Keratinocyte (primary cell): ENCODE measurements around the gene RBM15.

ENCODE experiments used
- EZH2 ChIP-seq: IDR thresholded peaks from one replicate; pipeline ENCODE4 v1.6.1; 2012; ENCODE audit warnings: inconsistent platforms, mild to moderate bottlenecking, low read length, moderate library complexity
- TF ChIP-seq, protein P1 (sequence below), 3 experiments: IDR thresholded peaks in 1 of 3; conservative IDR thresholded peaks in 1 of 3; optimal IDR thresholded peaks in 1 of 3; 2 replicates in 2 of 3; 3 replicates in 1 of 3; pipeline versions ENCODE3 to v1.5.1; 2011; ENCODE audit warnings: low read length in 3 of 3, mild to moderate bottlenecking in 3 of 3, moderate library complexity in 2 of 3, control low read depth in 1 of 3, inconsistent platforms in 1 of 3; ENCODE audit not compliant: insufficient read depth in 2 of 3; ENCODE audit errors: extremely low read depth in 1 of 3

DNA sequence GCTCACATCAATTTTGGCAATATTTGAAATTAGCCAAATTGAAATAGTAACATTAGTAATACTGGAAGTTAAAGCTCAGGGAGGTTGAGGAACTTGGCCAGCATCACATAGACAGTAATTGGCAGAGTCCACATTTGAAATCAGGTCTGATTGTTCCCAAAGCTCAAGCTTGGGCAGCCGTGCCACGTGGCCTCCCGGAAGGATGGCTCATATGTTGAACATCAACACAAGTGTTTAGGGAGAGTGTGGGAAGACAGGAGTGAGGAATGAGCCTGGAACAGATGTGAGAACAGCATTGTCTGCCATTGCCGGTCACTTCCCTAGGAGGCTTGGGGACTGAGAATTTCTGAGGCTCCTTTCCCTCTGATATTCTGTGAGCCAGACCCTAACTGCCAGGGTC is 40.2 kb upstream of the RBM15 start:
- TF ChIP-seq, protein P1, sequence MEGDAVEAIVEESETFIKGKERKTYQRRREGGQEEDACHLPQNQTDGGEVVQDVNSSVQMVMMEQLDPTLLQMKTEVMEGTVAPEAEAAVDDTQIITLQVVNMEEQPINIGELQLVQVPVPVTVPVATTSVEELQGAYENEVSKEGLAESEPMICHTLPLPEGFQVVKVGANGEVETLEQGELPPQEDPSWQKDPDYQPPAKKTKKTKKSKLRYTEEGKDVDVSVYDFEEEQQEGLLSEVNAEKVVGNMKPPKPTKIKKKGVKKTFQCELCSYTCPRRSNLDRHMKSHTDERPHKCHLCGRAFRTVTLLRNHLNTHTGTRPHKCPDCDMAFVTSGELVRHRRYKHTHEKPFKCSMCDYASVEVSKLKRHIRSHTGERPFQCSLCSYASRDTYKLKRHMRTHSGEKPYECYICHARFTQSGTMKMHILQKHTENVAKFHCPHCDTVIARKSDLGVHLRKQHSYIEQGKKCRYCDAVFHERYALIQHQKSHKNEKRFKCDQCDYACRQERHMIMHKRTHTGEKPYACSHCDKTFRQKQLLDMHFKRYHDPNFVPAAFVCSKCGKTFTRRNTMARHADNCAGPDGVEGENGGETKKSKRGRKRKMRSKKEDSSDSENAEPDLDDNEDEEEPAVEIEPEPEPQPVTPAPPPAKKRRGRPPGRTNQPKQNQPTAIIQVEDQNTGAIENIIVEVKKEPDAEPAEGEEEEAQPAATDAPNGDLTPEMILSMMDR (optimal IDR thresholded peaks at IDR 0.05 in 1 of 3, IDR thresholded peaks at IDR 0.05 in 1 of 3, conservative IDR thresholded peaks at IDR 0.05 in 1 of 3; ENCODE audit: extremely low read depth in 1 of 3, insufficient read depth in 2 of 3, low read length in 3 of 3) = no peak
- no peak for TF ChIP-seq EZH2
